OCI-LY3 (cell line): ENCODE measurements around the gene PMFBP1.

ENCODE experiments used
- H2AFZ ChIP-seq: fragments of 200-600, 300-600 bp; shearing (Covaris generic); 2 replicates; pipeline ENCODE4 v1.6.0; 2014; ENCODE audit warnings: antibody characterized with exemption, low read depth, low read length
- H3K27ac ChIP-seq: fragments of 200-600, 300-600 bp; sonication (generic); 2 replicates; pipeline ENCODE4 v1.5.1; 2014; ENCODE audit warnings: mild to moderate bottlenecking, low read length, moderate library complexity, mixed read lengths
- H3K27me3 ChIP-seq: fragments of 200-600, 300-600 bp; sonication (generic); 2 replicates; pipeline ENCODE4 v1.6.1; 2014; ENCODE audit warnings: low read depth, low read length, mixed read lengths
- H3K36me3 ChIP-seq: fragments of 200-600, 300-600 bp; sonication (generic); replicated peaks from 2 replicates; pipeline ENCODE3; 2014; ENCODE audit warnings: low read depth, low read length, mixed read lengths
- H3K4me1 ChIP-seq: fragments of 300-600, 200-600 bp; sonication (generic); 2 replicates; pipeline ENCODE4 v1.6.1; 2014; ENCODE audit warnings: low read length, mixed read lengths
- H3K4me2 ChIP-seq: fragments of 200-600, 300-600 bp; sonication (generic); 2 replicates; pipeline ENCODE4 v1.6.1; 2014; ENCODE audit warnings: low read length, mixed read lengths
- H3K4me3 ChIP-seq: fragments of 300-600, 200-600 bp; sonication (generic); 2 replicates; pipeline ENCODE4 v1.5.1; 2014; ENCODE audit warnings: antibody characterized with exemption, mild to moderate bottlenecking, low read length, moderate library complexity
- H3K79me2 ChIP-seq: fragments of 300-600, 200-600 bp; shearing (Covaris generic); 2 replicates; pipeline ENCODE4 v1.6.1; 2014; ENCODE audit warnings: mild to moderate bottlenecking, low read length, mixed read lengths
- H3K9ac ChIP-seq: fragments of 300-600, 200-600 bp; shearing (Covaris generic); 2 replicates; pipeline ENCODE4 v1.6.0; 2014; ENCODE audit warnings: mild to moderate bottlenecking, low read length, moderate library complexity
- H3K9me3 ChIP-seq: fragments of 200-600, 300-600 bp; shearing (Covaris generic); 2 replicates; pipeline ENCODE4 v1.6.1; 2014; ENCODE audit warnings: low read length, mixed read lengths; ENCODE audit not compliant: insufficient read depth
- H4K20me1 ChIP-seq: fragments of 200-600, 300-600 bp; sonication (generic); 2 replicates; pipeline ENCODE4 v1.6.1; 2016; ENCODE audit warnings: low read length, mixed read lengths; ENCODE audit not compliant: insufficient read depth
- CTCF ChIP-seq: fragments of 200-600, 300-600 bp; sonication (generic); IDR thresholded peaks from 2 replicates; pipeline ENCODE4 v1.5.1; 2014; ENCODE audit warnings: antibody characterized with exemption, low read length, low read depth
- EZH2phosphoT487 ChIP-seq: fragments of 200-600 bp; shearing (Covaris generic); IDR thresholded peaks from 2 replicates; pipeline ENCODE4 v1.6.1; 2018; ENCODE audit warnings: antibody characterized with exemption, mixed run types, low read depth

PMFBP1 gene

DNA sequence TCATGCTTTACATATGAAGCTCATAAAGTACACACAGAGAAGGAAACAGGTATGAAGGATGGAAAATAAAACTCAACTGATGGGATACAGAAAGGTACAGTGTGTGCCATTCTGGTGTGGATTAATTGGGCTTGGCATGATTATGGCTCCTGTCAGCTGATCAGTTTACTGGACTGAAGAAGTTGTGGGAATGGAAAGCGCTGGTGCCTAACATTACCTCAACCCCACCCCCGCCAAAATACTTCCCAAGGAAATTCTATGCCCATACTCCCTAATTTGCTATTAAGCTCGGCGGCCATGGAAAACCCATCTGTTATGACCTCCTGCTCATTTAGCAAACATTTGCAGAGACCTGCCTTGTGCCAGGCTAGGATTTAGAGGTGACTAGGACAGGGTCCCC is 16.6 kb upstream of the PMFBP1 start:
- peaks cover 7% of the 10 kb centered on the region for H3K36me3 ChIP-seq
- no peak overlapping the region for H3K9ac ChIP-seq
- no peak overlapping the region for H3K27ac ChIP-seq
- no peaks in the 10 kb centered on the region for H4K20me1 ChIP-seq
- no peak for TF ChIP-seq CTCF
- TF ChIP-seq EZH2phosphoT487 = no peak
- no peaks in the 10 kb centered on the region for H3K79me2 ChIP-seq
- H2AFZ ChIP-seq = no peak overlapping the region
- peaks cover 7% of the 10 kb centered on the region for H3K4me1 ChIP-seq
- H3K4me3 ChIP-seq = no peak overlapping the region
- no peak overlapping the region for H3K4me2 ChIP-seq
- H3K27me3 ChIP-seq = no peaks in the 10 kb centered on the region
- H3K9me3 ChIP-seq = no peaks in the 10 kb centered on the region

GRCh38 chr16:72187551-72187950 is 15.6 kb upstream of the PMFBP1 start:
- no peak overlapping the region for H3K4me2 ChIP-seq
- H3K79me2 ChIP-seq = no peaks in the 10 kb centered on the region
- no peaks in the 10 kb centered on the region for H3K27me3 ChIP-seq
- no peaks in the 10 kb centered on the region for H4K20me1 ChIP-seq
- no peak overlapping the region for H2AFZ ChIP-seq
- peaks cover 17% of the 10 kb centered on the region for H3K4me1 ChIP-seq
- no peak overlapping the region for H3K27ac ChIP-seq
- peaks cover 7% of the 10 kb centered on the region for H3K36me3 ChIP-seq
- H3K9me3 ChIP-seq = no peaks in the 10 kb centered on the region
- no peak overlapping the region for H3K4me3 ChIP-seq
- no peak for TF ChIP-seq EZH2phosphoT487
- TF ChIP-seq CTCF = no peak
- no peak overlapping the region for H3K9ac ChIP-seq

- peak; percentile 37 for TF ChIP-seq CTCF
- TF ChIP-seq EZH2phosphoT487 = no peak
- peaks cover 19% of the 10 kb centered on the region for H3K4me1 ChIP-seq
- no peaks in the 10 kb centered on the region for H3K79me2 ChIP-seq
- H3K27ac ChIP-seq = peak overlapping the region; percentile 60
- H3K27me3 ChIP-seq = no peaks in the 10 kb centered on the region
- H3K9me3 ChIP-seq = no peaks in the 10 kb centered on the region
- peak overlapping the region; percentile 24 for H2AFZ ChIP-seq
- H3K36me3 ChIP-seq = no peaks in the 10 kb centered on the region
- peak overlapping the region; percentile 31; the same call in 1 of the 2 replicates for H3K9ac ChIP-seq
- H4K20me1 ChIP-seq = no peaks in the 10 kb centered on the region
- H3K4me3 ChIP-seq = peak overlapping the region; percentile 27
- H3K4me2 ChIP-seq = peak overlapping the region; percentile 72
Observed at GRCh38 chr16:72182976-72183375, 11.0 kb upstream of the PMFBP1 start.

- H3K79me2 ChIP-seq = no peaks in the 10 kb centered on the region
- H3K36me3 ChIP-seq = peaks cover 22% of the 10 kb centered on the region
- no peak overlapping the region for H3K4me3 ChIP-seq
- no peak for TF ChIP-seq CTCF
- no peak for TF ChIP-seq EZH2phosphoT487
- no peak overlapping the region for H2AFZ ChIP-seq
- no peaks in the 10 kb centered on the region for H4K20me1 ChIP-seq
- H3K9ac ChIP-seq = no peak overlapping the region
- peaks cover 19% of the 10 kb centered on the region for H3K4me1 ChIP-seq
- no peak overlapping the region for H3K27ac ChIP-seq
- H3K4me2 ChIP-seq = no peak overlapping the region
- peaks cover 11% of the 10 kb centered on the region; the same call in 1 of the 2 replicates for H3K9me3 ChIP-seq
- no peaks in the 10 kb centered on the region for H3K27me3 ChIP-seq
Observed at GRCh38 chr16:72179204-72179970, 7.4 kb upstream of the PMFBP1 start.
